HG03565 (cell line): ENCODE data around the gene EIF4E2.

Experiments
- ATAC-seq: cut with Tn5 transposase; IDR thresholded peaks from one replicate; pipeline ENCODE4 v1.9.1; 2021; ENCODE audit warnings: mild to moderate bottlenecking, moderate library complexity; ENCODE audit not compliant: unreplicated experiment

The EIF4E2 gene

GRCh38 chr2:232537079-232537478 is 13.4 kb upstream of the EIF4E2 start:
- ATAC-seq, result no peak

GRCh38 chr2:232537499-232537898 is 13.0 kb upstream of the EIF4E2 start:
- ATAC-seq, result no peak

- ATAC-seq, result no peak
These were observed 11.8 kb upstream of the EIF4E2 start for GRCh38 chr2:232538671-232539070.

- no peak for ATAC-seq
These were observed 10.9 kb upstream of the EIF4E2 start, which contains the start of gene CHRNG for GRCh38 chr2:232539298-232540231. TSS of gene CHRNG (plus strand) at chr2:232539692. CDS start at chr2:232539748, 56 bp downstream.

GRCh38 chr2:232540441-232541041 is 9.9 kb upstream of the EIF4E2 start:
- no peak for ATAC-seq

- ATAC-seq, result no peak
These were observed 9.1 kb upstream of the EIF4E2 start for GRCh38 chr2:232541195-232541960.

GRCh38 chr2:232541961-232542714 is 8.4 kb upstream of the EIF4E2 start:
- ATAC-seq, result no peak

GRCh38 chr2:232542715-232543467 is 7.6 kb upstream of the EIF4E2 start:
- no peak for ATAC-seq

- ATAC-seq, result no peak
These were observed 7.0 kb upstream of the EIF4E2 start for GRCh38 chr2:232543491-232543890.

GRCh38 chr2:232543928-232544631 is 6.4 kb upstream of the EIF4E2 start:
- no peak for ATAC-seq

- no peak for ATAC-seq
These were observed 5.8 kb upstream of the EIF4E2 start for GRCh38 chr2:232544674-232545073.

- no peak for ATAC-seq
These were observed 4.7 kb upstream of the EIF4E2 start for GRCh38 chr2:232545511-232546375.

- ATAC-seq, result no peak
These were observed 2.5 kb upstream of the EIF4E2 start for GRCh38 chr2:232547991-232548390.

GRCh38 chr2:232549655-232550353 is 685 bp upstream of the EIF4E2 start:
- no peak for ATAC-seq

GRCh38 chr2:232551250-232551638 is 755 bp downstream of the EIF4E2 start:
- ATAC-seq, result no peak

- ATAC-seq, result no peak
These were observed 1.3 kb downstream of the EIF4E2 start for GRCh38 chr2:232551776-232552175.

- ATAC-seq, result no peak
These were observed 5.9 kb downstream of the EIF4E2 start for GRCh38 chr2:232556426-232556825.
